GM12874 (cell line): ENCODE measurements around the gene STK40.
A peak's percentile ranks its signal among the peaks of the same experiment; 100 is the strongest.

ENCODE experiments used
- TF ChIP-seq, protein P1 (sequence below): IDR thresholded peaks from 2 replicates; pipeline ENCODE4 v1.5.1; 2011; ENCODE audit warnings: low read depth, mild to moderate bottlenecking, control low read depth, low read length, moderate library complexity; ENCODE audit not compliant: insufficient read depth

Gene STK40

GRCh38 chr1:36321119-36321951 is 64.4 kb downstream of the STK40 start:
- TF ChIP-seq, protein P1, sequence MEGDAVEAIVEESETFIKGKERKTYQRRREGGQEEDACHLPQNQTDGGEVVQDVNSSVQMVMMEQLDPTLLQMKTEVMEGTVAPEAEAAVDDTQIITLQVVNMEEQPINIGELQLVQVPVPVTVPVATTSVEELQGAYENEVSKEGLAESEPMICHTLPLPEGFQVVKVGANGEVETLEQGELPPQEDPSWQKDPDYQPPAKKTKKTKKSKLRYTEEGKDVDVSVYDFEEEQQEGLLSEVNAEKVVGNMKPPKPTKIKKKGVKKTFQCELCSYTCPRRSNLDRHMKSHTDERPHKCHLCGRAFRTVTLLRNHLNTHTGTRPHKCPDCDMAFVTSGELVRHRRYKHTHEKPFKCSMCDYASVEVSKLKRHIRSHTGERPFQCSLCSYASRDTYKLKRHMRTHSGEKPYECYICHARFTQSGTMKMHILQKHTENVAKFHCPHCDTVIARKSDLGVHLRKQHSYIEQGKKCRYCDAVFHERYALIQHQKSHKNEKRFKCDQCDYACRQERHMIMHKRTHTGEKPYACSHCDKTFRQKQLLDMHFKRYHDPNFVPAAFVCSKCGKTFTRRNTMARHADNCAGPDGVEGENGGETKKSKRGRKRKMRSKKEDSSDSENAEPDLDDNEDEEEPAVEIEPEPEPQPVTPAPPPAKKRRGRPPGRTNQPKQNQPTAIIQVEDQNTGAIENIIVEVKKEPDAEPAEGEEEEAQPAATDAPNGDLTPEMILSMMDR = no peak

DNA sequence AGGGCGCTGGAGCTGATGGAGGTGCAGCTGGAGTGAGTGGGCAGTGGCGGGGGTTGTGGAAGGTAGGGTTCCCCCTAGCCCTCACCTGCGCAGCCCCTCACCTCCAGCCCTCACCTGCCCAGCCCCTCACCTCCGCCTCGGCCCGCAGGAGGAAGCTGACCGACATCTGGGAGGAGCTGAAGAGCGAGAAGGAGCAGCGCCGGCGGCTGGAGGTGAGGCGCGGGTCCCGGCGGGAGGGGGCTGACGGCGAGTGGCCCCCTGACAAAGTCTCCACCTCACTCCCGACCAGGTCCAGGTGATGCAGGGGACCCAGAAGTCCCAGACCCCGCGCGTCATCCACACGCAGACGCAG is 65.0 kb downstream of the STK40 start:
- TF ChIP-seq, protein P1 = no peak

GRCh38 chr1:36320291-36320761 is 65.4 kb downstream of the STK40 start:
- TF ChIP-seq, protein P1 = no peak

GRCh38 chr1:36309397-36309796 is 76.3 kb downstream of the STK40 start:
- TF ChIP-seq, protein P1 = no peak

DNA sequence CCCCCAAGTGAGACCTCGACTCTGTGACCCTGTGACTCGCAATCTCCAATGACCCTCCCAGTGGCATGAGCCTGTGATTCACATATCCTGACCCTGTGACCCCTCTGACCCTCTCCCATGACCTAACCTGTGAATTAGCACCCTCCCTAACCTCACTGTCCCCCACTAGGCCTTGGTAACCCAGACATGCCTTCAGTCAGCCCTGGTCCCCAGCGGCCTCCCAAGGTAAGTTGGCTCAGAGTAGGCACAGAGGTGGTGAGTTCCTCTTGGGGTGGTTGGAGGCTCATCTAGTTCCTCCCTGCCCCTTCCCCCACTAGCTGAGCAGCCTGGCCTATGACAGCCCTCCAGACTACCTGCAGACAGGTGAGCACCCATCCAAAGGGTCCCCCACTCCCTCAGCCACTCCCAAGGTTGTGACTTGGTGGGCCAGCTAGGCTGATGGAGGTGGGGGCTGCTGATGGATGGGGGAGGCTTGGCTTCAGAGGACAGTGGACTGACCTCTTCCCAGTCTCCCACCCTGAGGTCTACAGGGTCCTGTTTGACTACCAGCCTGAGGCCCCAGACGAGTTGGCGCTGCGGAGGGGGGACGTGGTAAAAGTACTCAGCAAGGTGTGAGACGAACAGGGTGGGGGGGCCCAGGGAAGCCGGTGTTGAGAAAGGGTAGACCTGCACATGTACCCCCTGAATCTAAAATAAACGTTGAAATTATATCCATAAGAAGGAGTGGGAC is 78.0 kb downstream of the STK40 start:
- TF ChIP-seq, protein P1 = no peak

GRCh38 chr1:36306902-36307456 is 78.7 kb downstream of the STK40 start:
- TF ChIP-seq, protein P1 = no peak

- TF ChIP-seq, protein P1 = 0 out of 2 replicates have a peak, but pooled peaks have one; percentile 14
Measured at GRCh38 chr1:36306210-36306901, 79.4 kb downstream of the STK40 start, which contains the start of gene SH3D21. Gene SH3D21 (plus strand): TSS chr1:36306368. CDS start chr1:36306421, 53 bp downstream.
